ENCODE data around the gene PRKN. TPM values are rescaled to one million over a fixed set of nuclear protein-coding genes. Genes with fewer than 3 reads are reported as not detected.

Gene PRKN
- total and polyA plus RNA-seq, 2 donors (not counting 1 experiment from before 2014, with no cell fraction given), result 0.43 to 4.6 TPM

GRCh38 chr6:161418463-161418945 is 1309.1 kb downstream of the PRKN start:
- Histone ChIP-seq H3K9ac (ENCODE audit: insufficient read depth, low read length) (no peak overlapping the region), H4K20me1 (ENCODE audit: control insufficient read depth, extremely low read depth, insufficient read depth, low read length) (no peaks in the 10 kb centered on the region), H3K4me3 (replicated peaks in 1 of 4; ENCODE audit: control extremely low read depth in 1 of 4, insufficient read depth in 1 of 4, low read depth in 3 of 4, low read length in 4 of 4) (no peak overlapping the region), H3K27me3 (ENCODE audit: control insufficient read depth, insufficient read depth, low read length) (no peaks in the 10 kb centered on the region), H3K9me3 (ENCODE audit: control insufficient read depth, insufficient read depth, low read depth, low read length) (no peaks in the 10 kb centered on the region), H3K4me2 (ENCODE audit: extremely low read depth, insufficient read depth, low read length) (no peak overlapping the region), H3K79me2 (ENCODE audit: control insufficient read depth, insufficient read depth, low read length) (no peaks in the 10 kb centered on the region), H3K4me1 (ENCODE audit: control insufficient read depth, extremely low read depth, insufficient read depth, low read length) (peaks cover 14% of the 10 kb centered on the region), H2AFZ (ENCODE audit: low read length) (no peak overlapping the region), H3K27ac (ENCODE audit: insufficient read depth, low read length) (peak overlapping the region; percentile 59), H3K36me3 (ENCODE audit: control insufficient read depth, insufficient read depth, low read length) (no peaks in the 10 kb centered on the region)
- peak; percentile 86 to 93 for DNase-seq (ENCODE audit: low read depth in 2 of 2)
- no peak for TF ChIP-seq EZH2 (IDR thresholded peaks at IDR 0.05; ENCODE audit: low read length, missing control alignments)
- peak; percentile 67 to 68 for TF ChIP-seq CTCF (conservative IDR thresholded peaks at IDR 0.05 in 1 of 2, IDR thresholded peaks at IDR 0.05 in 1 of 2; ENCODE audit: low read depth in 1 of 2, low read length in 2 of 2)

- H3K4me1 ChIP-seq (ENCODE audit: control insufficient read depth, extremely low read depth, insufficient read depth, low read length), result peaks cover 14% of the 10 kb centered on the region
- H4K20me1 ChIP-seq (ENCODE audit: control insufficient read depth, extremely low read depth, insufficient read depth, low read length), result no peaks in the 10 kb centered on the region
- peak; percentile 86 to 98 for DNase-seq (ENCODE audit: low read depth in 2 of 2)
- no peaks in the 10 kb centered on the region for H3K36me3 ChIP-seq (ENCODE audit: control insufficient read depth, insufficient read depth, low read length)
- H3K4me2 ChIP-seq (ENCODE audit: extremely low read depth, insufficient read depth, low read length), result no peak overlapping the region
- TF ChIP-seq CTCF (conservative IDR thresholded peaks at IDR 0.05 in 1 of 2, IDR thresholded peaks at IDR 0.05 in 1 of 2; ENCODE audit: low read depth in 1 of 2, low read length in 2 of 2) (no peak), EZH2 (IDR thresholded peaks at IDR 0.05; ENCODE audit: low read length, missing control alignments) (no peak)
- no peaks in the 10 kb centered on the region for H3K27me3 ChIP-seq (ENCODE audit: control insufficient read depth, insufficient read depth, low read length)
- H3K9ac ChIP-seq (ENCODE audit: insufficient read depth, low read length), result no peak overlapping the region
- no peaks in the 10 kb centered on the region for H3K9me3 ChIP-seq (ENCODE audit: control insufficient read depth, insufficient read depth, low read depth, low read length)
- H2AFZ ChIP-seq (ENCODE audit: low read length), result no peak overlapping the region
- H3K27ac ChIP-seq (ENCODE audit: insufficient read depth, low read length), result peak overlapping the region; percentile 59
- H3K4me3 ChIP-seq (replicated peaks in 1 of 4; ENCODE audit: control extremely low read depth in 1 of 4, insufficient read depth in 1 of 4, low read depth in 3 of 4, low read length in 4 of 4), result no peak overlapping the region
- H3K79me2 ChIP-seq (ENCODE audit: control insufficient read depth, insufficient read depth, low read length), result no peaks in the 10 kb centered on the region
These were observed 1309.7 kb downstream of the PRKN start for GRCh38 chr6:161417717-161418462.

- Histone ChIP-seq H3K4me2 (ENCODE audit: extremely low read depth, insufficient read depth, low read length) (no peak overlapping the region), H3K4me3 (replicated peaks in 1 of 4; ENCODE audit: control extremely low read depth in 1 of 4, insufficient read depth in 1 of 4, low read depth in 3 of 4, low read length in 4 of 4) (no peak overlapping the region), H3K79me2 (ENCODE audit: control insufficient read depth, insufficient read depth, low read length) (no peaks in the 10 kb centered on the region), H3K9ac (ENCODE audit: insufficient read depth, low read length) (no peak overlapping the region), H2AFZ (ENCODE audit: low read length) (no peak overlapping the region), H4K20me1 (ENCODE audit: control insufficient read depth, extremely low read depth, insufficient read depth, low read length) (no peaks in the 10 kb centered on the region), H3K9me3 (ENCODE audit: control insufficient read depth, insufficient read depth, low read depth, low read length) (no peaks in the 10 kb centered on the region), H3K27ac (ENCODE audit: insufficient read depth, low read length) (no peak overlapping the region), H3K36me3 (ENCODE audit: control insufficient read depth, insufficient read depth, low read length) (no peaks in the 10 kb centered on the region), H3K4me1 (ENCODE audit: control insufficient read depth, extremely low read depth, insufficient read depth, low read length) (peaks cover 12% of the 10 kb centered on the region), H3K27me3 (ENCODE audit: control insufficient read depth, insufficient read depth, low read length) (no peaks in the 10 kb centered on the region)
- TF ChIP-seq EZH2 (IDR thresholded peaks at IDR 0.05; ENCODE audit: low read length, missing control alignments) (no peak), CTCF (conservative IDR thresholded peaks at IDR 0.05 in 1 of 2, IDR thresholded peaks at IDR 0.05 in 1 of 2; ENCODE audit: low read depth in 1 of 2, low read length in 2 of 2) (no peak)
- no peak for DNase-seq (ENCODE audit: low read depth in 2 of 2)
These were observed 1312.2 kb downstream of the PRKN start for GRCh38 chr6:161415302-161415855.

Measured in fibroblast of lung (primary cell).